Erythroblast (primary cell): ENCODE results near the gene RGSL1.
"Not testable (repeated sequence)": the region's sequence is repeated elsewhere in the genome, so short reads cannot be mapped to it uniquely, and the experiment has no call there.

Source experiments
- DNase-seq, 2 experiments: peaks; one replicate each; lab custom pipeline; 2025; lab: John Stamatoyannopoulos, UW
- GATA1 ChIP-seq: IDR thresholded peaks from 2 replicates; pipeline ENCODE4 v1.6.1; 2011; ENCODE audit warnings: low read depth, mild to moderate bottlenecking, control low read depth, low read length, moderate library complexity
- POLR2A ChIP-seq: IDR thresholded peaks from 2 replicates; pipeline ENCODE4 v1.6.1; 2011; ENCODE audit warnings: mild to moderate bottlenecking, low read length

RGSL1 gene

DNA sequence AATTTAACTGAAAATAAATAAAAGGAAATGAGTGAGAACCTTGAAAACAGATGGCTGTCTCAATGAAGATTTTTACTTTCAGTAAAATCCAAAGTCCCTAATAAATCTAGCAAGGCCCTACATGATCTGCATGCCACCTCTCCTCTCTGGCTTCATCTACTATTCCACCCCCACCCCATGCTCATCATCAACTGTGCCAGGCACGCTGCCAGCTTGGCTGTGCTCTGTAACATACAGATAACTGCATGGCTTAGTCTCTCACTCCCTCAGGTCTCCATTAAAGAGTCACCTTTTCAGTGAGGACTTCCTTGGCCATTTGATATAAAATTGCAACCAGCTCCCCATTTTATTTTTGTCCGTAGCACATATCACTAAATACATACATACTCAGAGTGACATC is 26.7 kb downstream of the RGSL1 start:
- DNase-seq = peak; percentile 19 to 49
- no peak for TF ChIP-seq GATA1
- no peak for TF ChIP-seq POLR2A

GRCh38 chr1:182478238-182478637 is 28.3 kb downstream of the RGSL1 start:
- no peak for TF ChIP-seq GATA1
- no peak for TF ChIP-seq POLR2A
- no peak for DNase-seq

DNA sequence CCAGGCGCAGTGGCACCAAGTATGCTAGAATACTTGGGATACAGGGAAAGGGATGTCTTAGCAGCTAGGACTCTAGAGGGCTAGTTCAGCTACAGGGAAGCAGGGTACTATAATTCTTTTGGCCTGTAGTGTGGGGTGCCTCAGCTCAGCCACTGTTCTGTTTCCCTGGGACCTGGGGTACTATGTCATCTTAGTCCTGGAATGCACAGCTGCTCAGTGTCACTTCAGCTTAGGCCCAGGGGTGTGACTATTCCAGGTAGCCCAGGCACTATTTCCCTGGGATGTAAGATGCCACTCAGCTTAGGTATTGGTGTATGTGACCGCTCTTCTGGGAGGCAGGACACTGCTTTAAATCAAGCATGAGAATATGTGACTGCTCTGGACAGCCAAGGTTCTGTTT is 34.1 kb downstream of the RGSL1 start:
- DNase-seq = no peak
- TF ChIP-seq GATA1 (no peak), POLR2A (no peak)

- no peak for DNase-seq
- TF ChIP-seq GATA1 (no peak), POLR2A (no peak)
Measured at GRCh38 chr1:182484531-182485257, 34.7 kb downstream of the RGSL1 start.

GRCh38 chr1:182485861-182486260 is 35.9 kb downstream of the RGSL1 start:
- no peak for DNase-seq
- no peak for TF ChIP-seq POLR2A
- TF ChIP-seq GATA1 = no peak

DNA sequence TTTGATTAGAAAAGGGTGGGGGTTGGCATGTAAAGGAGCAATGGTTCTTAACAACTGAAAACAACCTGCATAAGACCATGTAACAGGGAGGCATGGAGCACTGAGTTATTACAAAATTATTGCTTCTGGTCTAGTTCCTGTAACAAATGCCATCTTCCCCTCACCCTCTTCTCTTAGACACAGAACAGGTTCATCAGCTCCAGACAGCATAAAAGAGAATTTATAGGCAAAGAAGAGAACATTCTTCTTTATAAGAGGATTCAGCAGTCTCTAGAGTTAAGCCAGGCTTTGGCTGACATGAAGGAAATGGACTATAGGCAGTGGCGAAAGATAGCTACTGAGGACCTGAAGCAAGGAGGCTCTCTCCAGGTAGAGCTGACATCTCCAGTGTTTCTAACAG is 38.9 kb downstream of the RGSL1 start:
- no peak for DNase-seq
- TF ChIP-seq POLR2A (no peak), GATA1 (no peak)

DNA sequence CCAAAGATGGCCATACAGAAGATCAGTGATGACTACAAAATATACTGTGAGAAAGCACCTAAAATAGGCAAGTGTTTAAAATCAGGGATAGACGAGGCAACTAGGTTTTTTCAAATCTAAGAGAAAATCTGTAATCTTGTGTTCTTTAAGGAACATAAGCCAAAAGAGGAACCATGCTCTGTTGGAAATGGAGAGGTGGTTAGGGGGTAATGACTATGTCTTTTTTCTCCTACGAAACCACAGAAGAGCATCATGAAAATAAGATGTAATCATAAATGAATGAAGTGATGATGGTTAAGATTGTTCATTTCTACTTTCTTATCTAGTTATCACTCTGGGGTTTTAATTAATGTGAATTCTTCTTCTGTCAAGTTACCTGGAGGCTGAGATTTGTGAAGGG is 43.1 kb downstream of the RGSL1 start:
- TF ChIP-seq GATA1 (no peak), POLR2A (no peak)
- no peak for DNase-seq

DNA sequence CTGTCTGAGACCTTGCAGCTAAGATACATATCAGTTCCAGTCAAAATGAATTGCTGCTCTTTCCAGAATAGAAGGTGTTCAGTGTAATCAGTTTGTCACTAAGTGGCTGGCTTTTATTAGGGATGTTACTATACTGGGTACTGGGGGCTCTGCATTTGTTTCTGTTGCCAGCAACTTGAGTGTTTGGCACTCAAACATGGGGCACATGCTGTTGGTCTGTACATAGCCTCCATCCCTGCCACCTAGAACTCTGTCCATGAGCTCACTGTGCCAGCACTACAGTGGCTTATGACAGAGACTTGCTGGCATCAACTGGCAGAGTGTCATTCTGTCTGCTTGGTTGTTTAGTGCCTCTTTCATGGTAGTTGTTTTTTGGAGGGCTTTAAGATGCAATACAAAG is 45.1 kb downstream of the RGSL1 start:
- TF ChIP-seq POLR2A (no peak), GATA1 (no peak)
- no peak for DNase-seq

GRCh38 chr1:182495693-182496092 is 45.7 kb downstream of the RGSL1 start:
- TF ChIP-seq GATA1 (no peak), POLR2A (no peak)

GRCh38 chr1:182507685-182508084 is 57.7 kb downstream of the RGSL1 start:
- DNase-seq = peak in 1 of 2 experiments; percentile 50
- TF ChIP-seq POLR2A (no peak), GATA1 (no peak)

More at GRCh38 chr1:182495693-182496092, 45.7 kb downstream of the RGSL1 start:
- DNase-seq = no peak

DNA sequence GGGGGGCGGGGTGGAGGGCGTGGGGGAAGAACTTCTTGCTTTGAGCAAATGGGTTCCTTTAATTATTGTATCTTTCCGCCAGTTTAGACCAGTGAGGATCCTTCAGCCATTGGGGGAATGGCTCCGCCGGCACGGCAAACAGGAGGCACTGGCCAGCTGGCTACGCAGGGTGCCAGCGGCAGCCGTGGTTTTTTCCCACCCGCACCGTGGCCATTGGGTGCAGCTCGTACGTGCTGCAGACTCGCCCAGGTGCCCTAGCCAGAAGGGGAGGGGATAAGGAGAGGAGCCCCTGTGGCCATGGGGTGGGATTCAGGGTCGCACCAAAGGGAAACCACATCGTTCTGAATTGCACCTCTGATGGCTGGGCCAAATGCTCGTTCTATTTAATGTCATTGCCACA is 65.6 kb downstream of the RGSL1 start:
- no peak for TF ChIP-seq POLR2A
- TF ChIP-seq GATA1 = no peak
- no peak for DNase-seq

GRCh38 chr1:182520736-182521135 is 70.8 kb downstream of the RGSL1 start:
- TF ChIP-seq POLR2A (no peak), GATA1 (no peak)
- DNase-seq = no peak

DNA sequence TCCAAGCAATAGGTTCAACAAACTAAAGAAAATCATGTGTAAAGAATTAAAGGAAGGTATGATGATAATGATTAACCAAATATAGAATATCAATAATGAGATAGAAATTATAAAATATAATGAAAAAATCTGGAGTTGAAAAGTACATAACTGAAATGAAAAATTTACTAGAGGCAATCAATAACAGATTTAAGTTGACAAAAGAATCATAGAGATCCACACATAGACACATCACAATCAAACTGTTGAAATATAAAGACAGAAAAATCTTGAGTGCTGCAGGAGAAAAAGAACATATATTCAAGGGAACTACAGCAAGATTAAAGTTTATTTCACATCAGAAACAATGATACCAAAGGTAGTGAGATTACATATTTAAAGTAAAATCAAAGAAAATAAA is 75.4 kb downstream of the RGSL1 start:
- TF ChIP-seq GATA1 (no peak), POLR2A (no peak)
- DNase-seq = no peak

DNA sequence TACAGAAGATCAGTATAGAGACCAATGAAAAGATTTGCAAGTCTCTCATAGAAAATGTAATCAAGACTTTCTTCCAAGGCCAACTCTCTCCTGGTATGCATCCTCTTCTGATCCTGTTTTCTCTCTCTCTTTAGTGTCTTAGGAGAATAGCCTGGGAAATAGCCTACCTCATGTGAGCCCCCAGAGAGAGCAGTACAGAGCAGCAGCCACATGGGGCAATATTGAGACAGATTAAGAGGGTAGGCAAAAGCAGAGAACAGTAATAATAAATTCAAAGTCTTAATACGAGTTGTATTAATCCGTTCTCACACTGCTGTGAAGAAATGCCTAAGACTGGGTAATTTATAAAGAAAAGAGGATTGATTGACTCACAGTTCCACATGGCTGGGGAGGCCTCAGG is 77.7 kb downstream of the RGSL1 start:
- TF ChIP-seq POLR2A = no peak
- TF ChIP-seq GATA1 = no peak
- DNase-seq = no peak

GRCh38 chr1:182528206-182528605 is 78.3 kb downstream of the RGSL1 start:
- not testable (repeated sequence) for DNase-seq

DNA sequence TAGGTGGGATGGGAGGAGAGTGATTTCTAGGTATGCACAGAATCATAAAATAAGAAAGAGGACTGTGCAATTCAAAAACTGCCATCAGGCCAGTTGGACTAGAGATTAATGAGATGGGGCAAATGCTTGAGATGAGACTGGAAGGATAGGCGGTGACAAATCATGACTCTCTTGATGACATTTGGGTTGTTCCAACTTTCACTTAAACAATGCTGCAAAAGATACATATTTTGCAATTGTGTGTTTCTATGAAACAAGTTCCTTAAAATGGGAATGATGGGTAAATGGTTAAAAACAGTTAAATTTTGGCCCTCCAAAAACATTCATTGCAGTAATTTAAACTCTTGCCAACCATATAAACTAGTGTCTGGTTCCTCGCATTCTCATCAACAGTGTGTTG is 84.0 kb downstream of the RGSL1 start:
- no peak for TF ChIP-seq GATA1
- no peak for TF ChIP-seq POLR2A
- DNase-seq = no peak
